A549 (cell line): ENCODE measurements around the gene GCDH. TPM values are rescaled to one million over a fixed set of nuclear protein-coding genes. Genes with fewer than 3 reads are reported as not detected.

Experiments used
- ATOH8 ChIP-seq: fragments of 250-450 bp; sonication (Bioruptor Pico); IDR thresholded peaks from 2 replicates; pipeline ENCODE4 v1.5.0; 2020; ENCODE audit warnings: low read depth, mild to moderate bottlenecking, moderate library complexity
- BCL3 ChIP-seq: fragments of >200 bp; sonication (Bioruptor Twin); formaldehyde crosslinking; IDR thresholded peaks from 3 replicates; pipeline ENCODE4 v1.6.1; 2016
- CBX2 ChIP-seq: fragments of 200-600 bp; sonication (generic); IDR thresholded peaks from 2 replicates; pipeline ENCODE4 v1.6.1; 2016; ENCODE audit warnings: low read depth, mild to moderate bottlenecking, borderline replicate concordance
- CBX8 ChIP-seq: fragments of 200-600 bp; sonication (generic); IDR thresholded peaks from 2 replicates; pipeline ENCODE4 v1.6.1; 2016
- CEBPB ChIP-seq, 2 experiments: fragments of >200 bp in 1 of 2; sonication (Bioruptor Twin) in 1 of 2; formaldehyde crosslinking in 1 of 2; IDR thresholded peaks; 2 replicates each; pipeline ENCODE4 v1.6.1; 2012 to 2016
- CHD2 ChIP-seq: fragments of 150-350 bp; IDR thresholded peaks from 2 replicates; pipeline ENCODE4 v1.6.1; 2014; ENCODE audit warnings: low read length; ENCODE audit not compliant: partially characterized antibody
- CHD4 ChIP-seq: fragments of 200-600 bp; sonication (generic); IDR thresholded peaks from 2 replicates; pipeline ENCODE4 v1.6.1; 2016; ENCODE audit warnings: antibody characterized with exemption, mild to moderate bottlenecking, borderline replicate concordance
- CTCF ChIP-seq: fragments of >200 bp; sonication (Bioruptor Twin); formaldehyde crosslinking; IDR thresholded peaks from 3 replicates; pipeline ENCODE4 v1.5.1; 2016
- EHF ChIP-seq: fragments of 250-450 bp; sonication (Bioruptor Pico); IDR thresholded peaks from 2 replicates; pipeline ENCODE4 v1.5.0; 2020; ENCODE audit warnings: mild to moderate bottlenecking
- EHMT2 ChIP-seq: fragments of 200-600 bp; sonication (generic); IDR thresholded peaks from 2 replicates; pipeline ENCODE4 v1.6.1; 2016; ENCODE audit warnings: antibody characterized with exemption, low read depth, mild to moderate bottlenecking, moderate library complexity
- ELK1 ChIP-seq: fragments of 150-350 bp; IDR thresholded peaks from 2 replicates; pipeline ENCODE4 v1.6.1; 2014; ENCODE audit warnings: low read depth, mild to moderate bottlenecking, low read length
- EP300 ChIP-seq, 2 experiments: fragments of >200 bp; sonication (Bioruptor Twin); formaldehyde crosslinking; IDR thresholded peaks; 2 replicates in 1 of 2; 3 replicates in 1 of 2; pipeline ENCODE4 v1.6.1; 2016 to 2017
- ESRRA ChIP-seq: fragments of 150-350 bp; IDR thresholded peaks from 2 replicates; pipeline ENCODE4 v1.6.1; 2014; ENCODE audit warnings: mild to moderate bottlenecking, low read length, borderline replicate concordance
- FOSB ChIP-seq: fragments of 250-450 bp; sonication (Bioruptor Pico); IDR thresholded peaks from 2 replicates; pipeline ENCODE4 v1.5.0; 2020; ENCODE audit warnings: mild to moderate bottlenecking, moderate library complexity
- GATA3 ChIP-seq: IDR thresholded peaks from 2 replicates; pipeline ENCODE4 v1.6.1; 2012; ENCODE audit warnings: borderline replicate concordance
- HDAC2 ChIP-seq: fragments of 200-600 bp; sonication (generic); IDR thresholded peaks from 2 replicates; pipeline ENCODE4 v1.6.1; 2016
- HEYL ChIP-seq: fragments of 250-450 bp; sonication (Bioruptor Pico); IDR thresholded peaks from 2 replicates; pipeline ENCODE4 v1.8.0; 2021; ENCODE audit warnings: mild to moderate bottlenecking, moderate library complexity
- HMGXB4 ChIP-seq: fragments of 250-450 bp; sonication (Bioruptor Pico); IDR thresholded peaks from 2 replicates; pipeline ENCODE4 v1.5.0; 2021; ENCODE audit warnings: mild to moderate bottlenecking, moderate library complexity, borderline replicate concordance
- HOXA7 ChIP-seq: fragments of 250-450 bp; sonication (Bioruptor Pico); IDR thresholded peaks from 2 replicates; pipeline ENCODE4 v1.5.0; 2020; ENCODE audit warnings: mild to moderate bottlenecking, moderate library complexity
- HOXB13 ChIP-seq: fragments of 250-450 bp; sonication (Bioruptor Pico); IDR thresholded peaks from 2 replicates; pipeline ENCODE4 v1.5.0; 2020; ENCODE audit warnings: low read depth, mild to moderate bottlenecking, moderate library complexity
- JUNB ChIP-seq: fragments of >200 bp; sonication (Bioruptor Twin); formaldehyde crosslinking; IDR thresholded peaks from 2 replicates; pipeline ENCODE4 v1.6.1; 2016
- KDM1A ChIP-seq: fragments of 200-600 bp; sonication (generic); IDR thresholded peaks from 2 replicates; pipeline ENCODE4 v1.6.1; 2016; ENCODE audit warnings: low read depth, mild to moderate bottlenecking
- KDM5A ChIP-seq: fragments of 200-600 bp; sonication (generic); IDR thresholded peaks from 2 replicates; pipeline ENCODE4 v1.6.1; 2016; ENCODE audit warnings: antibody characterized with exemption, mild to moderate bottlenecking
- MAFK ChIP-seq: fragments of 450-650 bp; IDR thresholded peaks from 2 replicates; pipeline ENCODE4 v1.6.1; 2014; ENCODE audit not compliant: partially characterized antibody
- MAX ChIP-seq: IDR thresholded peaks from 2 replicates; pipeline ENCODE4 v1.6.1; 2012
- MYC ChIP-seq: IDR thresholded peaks from 2 replicates; pipeline ENCODE4 v1.6.1; 2012; ENCODE audit warnings: mild to moderate bottlenecking, inconsistent platforms, low read length, improper control_type of control experiment, borderline replicate concordance
- NPAS2 ChIP-seq: fragments of 250-450 bp; sonication (Bioruptor Pico); IDR thresholded peaks from 2 replicates; pipeline ENCODE4 v1.8.0; 2022; ENCODE audit warnings: mild to moderate bottlenecking, moderate library complexity, borderline replicate concordance
- PHF8 ChIP-seq: fragments of 200-600 bp; sonication (generic); IDR thresholded peaks from 2 replicates; pipeline ENCODE4 v1.6.1; 2016; ENCODE audit warnings: low read depth, mild to moderate bottlenecking, antibody characterized with exemption, moderate library complexity, borderline replicate concordance
- RARB ChIP-seq: fragments of 250-450 bp; sonication (Bioruptor Pico); IDR thresholded peaks from 2 replicates; pipeline ENCODE4 v1.8.0; 2021; ENCODE audit warnings: mild to moderate bottlenecking, moderate library complexity
- REST ChIP-seq: fragments of 200-600 bp; sonication (generic); IDR thresholded peaks from 2 replicates; pipeline ENCODE4 v1.6.1; 2016; ENCODE audit warnings: antibody characterized with exemption, mild to moderate bottlenecking, moderate library complexity
- SMC3 ChIP-seq: fragments of >200 bp; sonication (Bioruptor Twin); formaldehyde crosslinking; IDR thresholded peaks from 3 replicates; pipeline ENCODE4 v1.6.1; 2018; ENCODE audit warnings: inconsistent platforms
- ZFP36 ChIP-seq: fragments of 450-650 bp; IDR thresholded peaks from 2 replicates; pipeline ENCODE4 v1.6.1; 2014; ENCODE audit warnings: borderline replicate concordance; ENCODE audit not compliant: partially characterized antibody
- ZSCAN20 ChIP-seq: fragments of 250-450 bp; sonication (Bioruptor Pico); IDR thresholded peaks from 2 replicates; pipeline ENCODE4 v1.8.0; 2022; ENCODE audit warnings: mild to moderate bottlenecking, moderate library complexity
- polyA plus RNA-seq, 4 experiments: library from polyadenylated mRNA; depleted of rRNA in 3 of 4; stranded (reverse); fragments of >200 nt; fragmentation: RNase III in 1 of 4; extraction: RNeasy Plus Mini Kit Qiagen cat#74134 plus additional on column Dnase treatment in 1 of 4; gene quantifications; 2 replicates in 3 of 4; 3 replicates in 1 of 4; pipeline ENCODE4 v1.2.3, GENCODE V29; 2011 to 2017

The GCDH gene
- polyA plus RNA-seq, 2 of the 4 experiments (the other 2 are of a cell fraction) = 8.8 to 15.2 TPM

- no peak for TF ChIP-seq ELK1
- no peak for TF ChIP-seq SMC3
- TF ChIP-seq CEBPB (IDR thresholded peaks at IDR 0.05) = no peak
- TF ChIP-seq HMGXB4 (CRISPR knock-in tag) = no peak
- TF ChIP-seq ZFP36 = no peak
- no peak for TF ChIP-seq KDM1A
- TF ChIP-seq MYC = peak; percentile 91
- no peak for TF ChIP-seq CHD2
- no peak for TF ChIP-seq CHD4
- TF ChIP-seq PHF8 = no peak
- no peak for TF ChIP-seq KDM5A
- no peak for TF ChIP-seq EP300 (IDR thresholded peaks at IDR 0.05)
- no peak for TF ChIP-seq CBX2
- peak; percentile 31; the same call in 1 of the 2 replicates for TF ChIP-seq NPAS2 (CRISPR knock-in tag)
- no peak for TF ChIP-seq JUNB
- TF ChIP-seq ESRRA = no peak
- TF ChIP-seq CTCF = no peak
- no peak for TF ChIP-seq HEYL
- no peak for TF ChIP-seq HOXB13 (CRISPR knock-in tag)
- TF ChIP-seq MAX = peak; percentile 94; the same call in 1 of the 2 replicates
- TF ChIP-seq EHMT2 = no peak
- no peak for TF ChIP-seq CBX8
- TF ChIP-seq MAFK = no peak
- 0 out of 2 replicates have a peak, but pooled peaks have one; percentile 13 for TF ChIP-seq RARB (CRISPR knock-in tag)
- no peak for TF ChIP-seq ATOH8 (CRISPR knock-in tag)
- no peak for TF ChIP-seq EHF (CRISPR knock-in tag)
- no peak for TF ChIP-seq HOXA7 (CRISPR knock-in tag)
- no peak for TF ChIP-seq ZSCAN20 (CRISPR knock-in tag)
- no peak for TF ChIP-seq HDAC2
- no peak for TF ChIP-seq GATA3
- 0 out of 3 replicates have a peak, but pooled peaks have one; percentile 36 for TF ChIP-seq BCL3
- TF ChIP-seq FOSB (CRISPR knock-in tag) = peak; percentile 88
- no peak for TF ChIP-seq REST
These were observed 54.6 kb downstream of the GCDH start, which contains the start of gene RAD23A (continued) for GRCh38 chr19:12945479-12946091.
